Peyer's patch (tissue), 4 donors: ENCODE measurements around the gene POU2AF2.

Source experiments
- POLR2A ChIP-seq, 2 donors: fragments of 450-650 bp; IDR thresholded peaks; one replicate each; pipeline ENCODE4 v1.5.1; 2017; ENCODE audit warnings: antibody characterized with exemption in 2 of 2, mild to moderate bottlenecking in 2 of 2, moderate library complexity in 2 of 2
- TF ChIP-seq, protein P1 (sequence below), 6 experiments: fragments of 450-650 bp in 4 of 6; fragments of 200-600 bp in 2 of 6; sonication (generic) in 1 of 6; IDR thresholded peaks; one replicate each; pipeline ENCODE4 v1.5.1; 2017 to 2019; ENCODE audit warnings: antibody characterized with exemption in 6 of 6, mild to moderate bottlenecking in 3 of 6, moderate library complexity in 1 of 6

DNA sequence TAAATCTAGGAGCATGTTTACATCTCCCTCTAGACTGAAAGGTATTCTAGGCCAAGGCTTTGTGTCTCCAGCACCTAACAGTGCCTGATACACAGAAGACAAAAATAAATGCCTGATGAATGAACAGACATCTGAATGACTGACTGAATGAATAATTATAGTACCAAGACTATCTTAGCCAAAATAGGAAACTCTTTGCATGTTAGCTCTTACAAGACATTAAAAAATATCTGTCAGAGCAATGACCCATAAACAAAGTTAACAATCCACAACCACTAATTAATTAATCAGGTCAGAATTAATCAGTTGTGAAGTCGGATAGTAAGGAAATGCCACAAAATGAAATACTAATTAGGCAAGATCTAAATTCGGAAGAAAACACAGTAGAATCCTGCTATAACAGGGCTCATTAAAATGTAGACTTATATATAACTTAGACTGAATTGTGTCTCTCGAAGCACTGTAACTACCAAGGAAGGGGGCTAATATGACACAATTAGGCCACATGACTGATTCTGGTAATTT is 45.5 kb upstream of the POU2AF2 start:
- TF ChIP-seq, protein P1, sequence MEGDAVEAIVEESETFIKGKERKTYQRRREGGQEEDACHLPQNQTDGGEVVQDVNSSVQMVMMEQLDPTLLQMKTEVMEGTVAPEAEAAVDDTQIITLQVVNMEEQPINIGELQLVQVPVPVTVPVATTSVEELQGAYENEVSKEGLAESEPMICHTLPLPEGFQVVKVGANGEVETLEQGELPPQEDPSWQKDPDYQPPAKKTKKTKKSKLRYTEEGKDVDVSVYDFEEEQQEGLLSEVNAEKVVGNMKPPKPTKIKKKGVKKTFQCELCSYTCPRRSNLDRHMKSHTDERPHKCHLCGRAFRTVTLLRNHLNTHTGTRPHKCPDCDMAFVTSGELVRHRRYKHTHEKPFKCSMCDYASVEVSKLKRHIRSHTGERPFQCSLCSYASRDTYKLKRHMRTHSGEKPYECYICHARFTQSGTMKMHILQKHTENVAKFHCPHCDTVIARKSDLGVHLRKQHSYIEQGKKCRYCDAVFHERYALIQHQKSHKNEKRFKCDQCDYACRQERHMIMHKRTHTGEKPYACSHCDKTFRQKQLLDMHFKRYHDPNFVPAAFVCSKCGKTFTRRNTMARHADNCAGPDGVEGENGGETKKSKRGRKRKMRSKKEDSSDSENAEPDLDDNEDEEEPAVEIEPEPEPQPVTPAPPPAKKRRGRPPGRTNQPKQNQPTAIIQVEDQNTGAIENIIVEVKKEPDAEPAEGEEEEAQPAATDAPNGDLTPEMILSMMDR (IDR thresholded peaks at IDR 0.05) = no peak
- TF ChIP-seq POLR2A (IDR thresholded peaks at IDR 0.05) = no peak
